ENCODE data around the gene PUDP. TPM values are rescaled to one million over a fixed set of nuclear protein-coding genes. Genes with fewer than 3 reads are reported as not detected.
"Not testable (repeated sequence)": the region's sequence is repeated elsewhere in the genome, so short reads cannot be mapped to it uniquely, and the experiment has no call there.

PUDP gene
- total RNA-seq, 2 donors from 2014 or later: 3.4 to 12.7 TPM

DNA sequence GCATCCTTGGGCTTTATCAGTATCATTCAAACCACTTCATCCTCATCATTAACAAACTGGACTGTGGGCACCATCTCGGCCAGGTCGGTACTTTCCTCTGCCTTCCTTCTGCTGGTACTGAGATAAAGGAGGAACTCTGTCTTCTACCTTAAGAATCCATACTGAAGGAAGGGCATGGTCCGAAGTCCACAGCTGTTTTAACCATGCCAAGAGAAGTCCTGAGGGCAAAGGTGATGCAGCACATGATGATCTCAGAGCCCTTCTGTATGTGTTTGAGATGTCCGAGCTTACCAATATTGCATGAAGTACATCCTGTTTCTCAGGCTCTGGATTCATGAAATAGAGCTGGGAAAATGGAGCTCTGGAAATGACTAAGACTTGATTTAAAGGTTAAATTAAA is 126.0 kb downstream of the PUDP start:
- Histone ChIP-seq H3K27ac (no peak overlapping the region), H3K27me3 (replicated peaks; ENCODE audit: insufficient read depth) (no peaks in the 10 kb centered on the region), H3K9me3 (no peaks in the 10 kb centered on the region), H3K4me3 (no peak overlapping the region), H3K4me1 (ENCODE audit: control insufficient read depth in 1 of 2, low read depth in 2 of 2) (no peaks in the 10 kb centered on the region), H3K36me3 (no peaks in the 10 kb centered on the region)
- DNase-seq (ENCODE audit: low spot score) (no peak), ATAC-seq (ENCODE audit: insufficient number of reproducible peaks, low FRiP score, low read depth) (no peak)
- TF ChIP-seq CTCF (IDR thresholded peaks at IDR 0.05): no peak

DNA sequence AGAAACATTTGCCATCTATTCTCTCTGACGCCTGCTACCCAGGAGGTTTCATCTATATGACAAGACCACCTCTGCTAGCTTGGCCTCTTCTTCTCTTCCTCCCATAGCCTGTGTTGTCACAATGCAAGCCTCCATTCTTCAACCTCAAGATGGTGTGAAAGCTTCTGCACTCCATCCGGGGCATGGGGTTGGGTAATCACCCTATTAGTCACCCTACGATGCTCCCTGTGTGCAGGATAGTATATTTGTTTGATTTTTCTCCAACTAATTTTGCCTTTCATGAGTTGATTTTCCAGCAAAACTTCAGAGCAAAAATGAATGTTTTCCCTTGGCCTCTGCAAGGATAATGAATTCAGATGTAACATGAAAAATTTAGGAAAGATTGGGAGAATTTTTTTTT is 128.4 kb downstream of the PUDP start:
- H3K27ac ChIP-seq: no peak overlapping the region
- no peak overlapping the region for H3K4me3 ChIP-seq
- H3K27me3 ChIP-seq (replicated peaks; ENCODE audit: insufficient read depth): no peaks in the 10 kb centered on the region
- H3K9me3 ChIP-seq: no peaks in the 10 kb centered on the region
- TF ChIP-seq CTCF (IDR thresholded peaks at IDR 0.05): no peak
- no peak for DNase-seq (ENCODE audit: low spot score)
- ATAC-seq (ENCODE audit: insufficient number of reproducible peaks, low FRiP score, low read depth): no peak
- H3K4me1 ChIP-seq (ENCODE audit: control insufficient read depth in 1 of 2, low read depth in 2 of 2): no peaks in the 10 kb centered on the region
- no peaks in the 10 kb centered on the region for H3K36me3 ChIP-seq

GRCh38 chrX:7012262-7012834 is 135.6 kb downstream of the PUDP start:
- not testable (repeated sequence) for ATAC-seq (ENCODE audit: insufficient number of reproducible peaks, low FRiP score, low read depth); H3K4me1 ChIP-seq (ENCODE audit: control insufficient read depth in 1 of 2, low read depth in 2 of 2); H3K9me3 ChIP-seq; H3K27ac ChIP-seq; H3K27me3 ChIP-seq (replicated peaks; ENCODE audit: insufficient read depth); H3K36me3 ChIP-seq; H3K4me3 ChIP-seq; DNase-seq (ENCODE audit: low spot score)

- not testable (repeated sequence) for H3K4me1 ChIP-seq (ENCODE audit: control insufficient read depth in 1 of 2, low read depth in 2 of 2); DNase-seq (ENCODE audit: low spot score); H3K9me3 ChIP-seq; ATAC-seq (ENCODE audit: insufficient number of reproducible peaks, low FRiP score, low read depth); H3K4me3 ChIP-seq; H3K27me3 ChIP-seq (replicated peaks; ENCODE audit: insufficient read depth); H3K36me3 ChIP-seq; H3K27ac ChIP-seq
Measured at GRCh38 chrX:7010897-7011296, 137.1 kb downstream of the PUDP start.

DNA sequence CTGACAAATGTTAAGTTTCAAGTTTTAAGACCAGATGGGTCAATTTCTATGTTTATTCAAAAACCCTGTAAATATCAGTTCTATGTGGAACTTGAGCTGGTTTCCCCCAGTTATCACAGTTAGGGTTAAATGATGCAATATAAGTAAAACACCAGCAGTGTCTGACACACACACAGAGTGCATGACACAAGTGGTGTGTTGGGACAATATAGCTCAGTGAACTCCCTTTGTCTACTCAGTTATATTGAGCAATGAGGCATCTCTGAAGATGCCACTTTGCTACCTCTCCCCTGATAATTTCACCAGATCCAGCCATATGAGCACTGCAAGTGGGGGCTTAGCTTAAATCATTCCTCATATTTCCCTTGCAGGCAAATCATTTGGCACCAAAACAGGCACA is 140.6 kb downstream of the PUDP start:
- not testable (repeated sequence) for ATAC-seq (ENCODE audit: insufficient number of reproducible peaks, low FRiP score, low read depth); H3K9me3 ChIP-seq; H3K4me1 ChIP-seq (ENCODE audit: control insufficient read depth in 1 of 2, low read depth in 2 of 2); H3K27ac ChIP-seq; DNase-seq (ENCODE audit: low spot score); H3K27me3 ChIP-seq (replicated peaks; ENCODE audit: insufficient read depth); H3K36me3 ChIP-seq; H3K4me3 ChIP-seq

Other genes with a start within 250 kb of the PUDP start
- gene STS, start 441 bp downstream of the PUDP start, total RNA-seq: 1 to 10 TPM; 7.8 to 8.5 TPM

All from thoracic aorta (tissue), 2 donors.